Left renal cortex interstitium (tissue), 4 donors: ENCODE data around the gene FIBCD1. TPM values are rescaled to one million over a fixed set of nuclear protein-coding genes. Genes with fewer than 3 reads are reported as not detected.

ENCODE experiments used
- DNase-seq, 4 donors: peaks; one replicate each; pipeline ENCODE4 v3.0.0-alpha.2; 2013; ENCODE audit warnings: low read depth in 4 of 4, low spot score in 2 of 4, missing footprints in 1 of 4
- polyA plus RNA-seq, 4 donors: library from polyadenylated mRNA; unstranded; fragments of 120-200 nt; gene quantifications; one replicate each; pipeline ENCODE4 v1.2.1, GENCODE V29; 2013; ENCODE audit not compliant: insufficient read length in 4 of 4

The FIBCD1 gene
- polyA plus RNA-seq, 4 donors = 0.29 to 0.54 (median 0.38) TPM

DNA sequence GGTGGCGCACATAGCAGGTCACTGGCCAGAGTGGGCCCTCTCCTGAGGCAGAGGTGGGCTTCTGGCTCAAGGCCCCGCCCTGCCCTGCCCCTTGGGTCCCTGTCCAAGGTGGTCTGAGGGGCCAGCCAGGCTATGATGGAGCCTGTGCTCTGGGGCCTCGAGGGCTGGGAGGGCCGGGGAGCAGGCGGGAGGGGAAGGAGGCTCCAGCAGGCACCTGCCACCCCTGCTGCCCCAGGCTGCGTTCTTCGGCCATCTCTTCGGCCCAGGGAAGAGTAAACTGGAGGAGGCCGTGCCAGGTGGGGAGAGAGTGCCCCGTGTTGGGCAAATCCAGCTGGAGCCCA, 14.6 kb downstream of the FIBCD1 start:
- no peak for DNase-seq

- DNase-seq = no peak
Observed at GRCh38 chr9:130923611-130924447, 15.2 kb downstream of the FIBCD1 start.

GRCh38 chr9:130922893-130923610, 16.0 kb downstream of the FIBCD1 start:
- DNase-seq = no peak

DNA sequence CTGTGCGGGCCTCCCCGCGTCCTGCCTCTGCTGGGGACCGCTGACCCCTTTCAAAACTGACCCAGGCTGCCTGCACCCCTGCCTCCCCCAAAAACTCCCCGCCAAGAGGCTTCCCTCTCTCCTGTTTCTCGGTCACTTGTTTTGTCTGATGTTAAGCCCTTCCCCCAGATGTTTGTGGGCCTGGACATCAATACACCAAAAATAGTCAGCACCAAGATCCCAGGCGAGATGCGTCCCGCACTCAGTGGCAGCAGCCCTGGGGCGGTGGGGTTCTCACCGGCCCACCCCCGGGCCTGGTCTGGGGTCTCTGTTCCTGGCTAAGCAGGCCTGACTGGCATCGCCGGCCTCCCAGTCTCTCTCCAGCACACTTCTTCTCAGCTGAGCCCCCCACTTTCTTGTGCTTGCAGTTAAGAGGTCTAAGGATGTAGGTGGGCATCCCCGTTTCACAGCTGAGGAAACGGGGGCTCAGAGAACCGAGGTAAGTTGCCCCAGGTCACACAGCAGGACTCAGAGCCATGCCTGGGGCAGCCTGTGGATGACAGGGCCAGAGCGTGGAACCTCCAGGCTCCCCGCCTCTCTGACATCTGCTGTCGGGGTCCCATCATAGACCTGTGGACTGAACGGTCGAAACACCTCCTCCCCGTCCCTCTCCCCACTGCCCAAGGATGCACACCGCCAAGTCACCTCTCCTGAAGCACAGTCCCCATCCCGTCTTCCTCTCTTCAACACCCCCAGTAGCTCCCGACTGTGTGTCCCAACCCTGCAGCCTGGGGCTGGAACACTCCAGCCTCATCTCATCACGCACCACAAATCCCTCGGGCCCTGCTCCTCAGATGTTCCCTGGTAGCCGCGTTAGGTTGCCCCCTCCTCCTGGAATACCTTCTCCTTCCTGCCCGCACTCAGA, 16.8 kb downstream of the FIBCD1 start:
- no peak for DNase-seq

DNA sequence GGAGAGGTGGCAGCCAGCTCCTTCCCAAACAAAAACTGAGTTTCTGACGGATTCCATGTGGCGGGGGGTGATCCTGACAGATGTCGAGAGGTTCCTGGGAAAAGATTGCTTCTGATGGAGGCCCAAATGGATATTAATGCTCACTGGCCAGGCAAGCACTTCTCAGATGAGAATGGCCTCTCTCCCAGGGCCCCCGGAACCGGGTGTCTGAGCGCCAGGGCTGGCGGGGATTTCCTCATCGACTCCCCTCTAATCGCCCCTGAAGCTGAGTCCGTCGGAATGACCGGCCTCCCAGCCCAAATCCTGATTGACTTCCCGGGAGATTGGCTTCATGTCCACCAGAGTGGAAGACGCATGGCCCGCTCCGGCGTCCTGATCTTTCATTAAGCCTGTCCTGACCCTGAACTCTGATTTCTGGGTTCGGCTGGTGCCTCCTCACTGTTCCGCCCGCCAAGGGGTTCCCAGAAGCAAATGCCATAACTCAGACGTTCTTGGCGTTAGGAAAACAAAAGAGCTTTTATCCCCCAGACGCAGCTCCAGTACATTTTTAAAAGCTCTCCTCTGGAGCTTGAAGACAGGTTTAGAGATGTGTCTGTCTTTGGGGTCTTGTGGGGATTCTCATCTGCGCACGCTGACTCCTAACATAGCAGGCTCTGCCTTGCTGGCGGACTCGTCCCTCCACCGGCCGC, 17.6 kb downstream of the FIBCD1 start:
- DNase-seq = no peak

DNA sequence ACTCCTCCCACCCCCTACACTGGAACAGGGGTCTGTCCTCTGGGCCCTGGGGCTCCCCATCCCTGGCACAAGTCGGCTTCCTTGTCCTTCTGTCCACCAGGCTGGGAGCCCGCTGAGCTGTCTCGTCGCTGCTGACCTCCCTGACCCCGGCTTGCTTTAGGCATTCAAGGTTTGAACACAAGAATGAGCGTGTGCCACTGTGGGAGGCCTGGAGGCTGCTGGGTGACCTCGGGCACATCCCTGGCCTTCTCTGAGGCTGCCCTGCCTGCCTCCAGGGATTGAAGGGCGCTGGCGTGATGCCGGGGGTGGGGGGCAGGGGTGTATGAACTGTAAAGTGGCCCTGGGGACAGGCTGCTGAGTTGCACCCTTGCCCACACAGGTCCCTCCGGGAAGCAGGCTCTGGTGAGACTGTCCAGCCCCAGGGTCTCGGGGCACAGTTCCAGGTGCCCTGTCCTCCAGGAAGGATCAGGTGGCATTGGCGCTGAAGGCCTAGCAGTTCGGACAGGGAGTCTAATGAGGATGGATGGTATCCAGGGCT, 18.2 kb downstream of the FIBCD1 start:
- DNase-seq = no peak

DNA sequence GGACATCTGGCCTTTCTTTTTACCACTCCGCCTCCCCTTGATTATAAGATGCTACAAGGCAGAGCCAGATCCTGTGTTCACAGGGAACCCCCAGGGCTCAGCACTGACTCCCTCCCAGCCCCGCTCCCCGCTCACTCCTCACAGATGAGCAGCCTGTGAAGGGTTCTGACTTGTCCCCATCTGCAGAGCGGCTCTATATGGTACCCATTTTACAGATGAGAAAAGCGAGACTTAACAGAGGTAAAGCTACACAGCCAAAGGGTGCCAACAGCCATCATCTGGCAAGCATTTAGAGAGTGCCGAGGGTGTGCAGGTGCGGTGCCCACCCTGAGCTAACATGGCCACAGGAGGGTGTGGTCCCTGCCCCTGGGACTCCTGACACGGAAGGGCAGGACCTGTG, 18.8 kb downstream of the FIBCD1 start:
- no peak for DNase-seq

DNA sequence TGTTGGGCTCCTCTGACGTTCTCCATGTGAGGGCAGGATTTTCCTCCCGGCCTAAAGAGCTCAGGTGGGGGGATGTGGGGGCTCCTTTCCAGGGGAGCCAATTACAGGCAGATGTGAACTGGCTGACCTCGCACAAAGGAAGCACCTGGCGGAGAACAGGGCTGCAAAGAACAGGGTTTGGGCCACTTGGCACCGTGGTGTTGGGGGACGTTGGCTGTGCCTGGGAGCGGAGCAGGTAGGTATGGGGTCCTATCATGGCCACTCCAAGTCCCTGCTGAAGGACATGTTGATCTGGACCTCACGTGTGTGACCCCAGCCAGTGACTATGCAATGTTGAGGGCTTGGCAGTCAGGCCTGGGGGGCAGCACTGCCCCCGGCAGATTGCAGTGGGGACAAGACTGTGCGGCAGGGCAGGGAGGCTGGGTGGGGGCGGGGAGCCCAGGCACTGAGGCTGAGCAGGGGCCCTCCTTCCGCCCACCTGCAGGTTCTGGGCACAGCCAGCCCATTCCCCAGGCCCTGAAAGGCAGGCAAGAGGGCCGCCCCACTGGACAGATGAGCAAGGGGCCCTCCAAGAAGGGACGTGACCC, 19.4 kb downstream of the FIBCD1 start:
- no peak for DNase-seq

- no peak for DNase-seq
Observed at GRCh38 chr9:130918826-130919558, 20.1 kb downstream of the FIBCD1 start.

DNA sequence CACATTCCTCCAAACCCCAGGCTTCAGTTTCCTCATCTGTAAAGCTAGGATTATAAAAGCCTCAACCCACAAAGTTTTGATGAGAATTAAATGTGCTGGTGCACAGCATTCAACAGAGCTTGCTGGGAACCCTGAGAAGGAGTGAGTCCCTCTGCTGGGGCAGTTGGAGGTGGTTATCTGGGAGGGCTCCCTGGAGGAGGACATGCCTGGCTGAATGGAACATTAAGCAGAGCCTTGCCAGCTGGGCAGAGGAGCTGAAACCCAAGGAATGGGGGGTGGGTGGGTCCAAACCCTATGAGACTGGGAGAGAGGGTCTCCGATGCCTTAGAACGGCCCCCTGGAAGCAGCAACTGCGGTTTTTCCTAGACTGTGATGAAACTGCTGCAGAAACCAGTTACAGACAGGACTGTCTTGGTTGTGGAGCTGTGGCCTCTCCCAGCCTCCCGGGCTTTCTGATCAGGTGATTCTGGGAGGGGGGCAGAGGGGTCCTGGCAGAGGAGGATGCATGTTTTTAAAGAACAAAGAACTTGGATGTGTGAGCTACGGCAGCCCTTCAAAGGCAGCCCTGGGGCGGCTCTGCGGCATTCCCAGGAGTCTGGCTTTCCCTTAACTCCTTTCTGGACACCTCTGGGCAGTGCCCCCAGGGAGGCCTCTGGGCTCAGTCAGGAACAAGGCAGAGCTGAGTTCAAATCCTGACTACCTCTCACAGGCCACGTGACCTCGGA, 20.8 kb downstream of the FIBCD1 start:
- DNase-seq = no peak

GRCh38 chr9:130917168-130917960, 21.7 kb downstream of the FIBCD1 start:
- no peak for DNase-seq

DNA sequence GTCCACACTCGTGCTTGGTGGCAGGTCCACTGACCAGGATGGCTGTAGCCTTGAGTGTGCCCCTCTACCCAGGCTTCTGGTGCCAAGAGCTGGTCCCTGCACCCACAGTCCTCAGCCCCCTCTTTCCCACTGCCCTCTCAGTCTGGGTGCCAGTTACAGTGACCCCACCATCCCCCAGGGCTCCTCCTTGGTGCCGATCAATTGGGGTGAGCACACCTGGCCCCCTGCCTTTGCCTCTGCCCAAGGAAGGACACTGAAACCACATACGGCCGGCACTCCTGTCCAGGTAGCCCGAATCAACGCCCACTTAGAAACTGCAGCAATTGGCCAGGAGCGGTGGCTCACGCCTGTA, 24.0 kb downstream of the FIBCD1 start:
- no peak for DNase-seq

- DNase-seq = no peak
Observed at GRCh38 chr9:130914417-130915095, 24.5 kb downstream of the FIBCD1 start.

GRCh38 chr9:130913599-130914416, 25.2 kb downstream of the FIBCD1 start:
- no peak for DNase-seq

DNA sequence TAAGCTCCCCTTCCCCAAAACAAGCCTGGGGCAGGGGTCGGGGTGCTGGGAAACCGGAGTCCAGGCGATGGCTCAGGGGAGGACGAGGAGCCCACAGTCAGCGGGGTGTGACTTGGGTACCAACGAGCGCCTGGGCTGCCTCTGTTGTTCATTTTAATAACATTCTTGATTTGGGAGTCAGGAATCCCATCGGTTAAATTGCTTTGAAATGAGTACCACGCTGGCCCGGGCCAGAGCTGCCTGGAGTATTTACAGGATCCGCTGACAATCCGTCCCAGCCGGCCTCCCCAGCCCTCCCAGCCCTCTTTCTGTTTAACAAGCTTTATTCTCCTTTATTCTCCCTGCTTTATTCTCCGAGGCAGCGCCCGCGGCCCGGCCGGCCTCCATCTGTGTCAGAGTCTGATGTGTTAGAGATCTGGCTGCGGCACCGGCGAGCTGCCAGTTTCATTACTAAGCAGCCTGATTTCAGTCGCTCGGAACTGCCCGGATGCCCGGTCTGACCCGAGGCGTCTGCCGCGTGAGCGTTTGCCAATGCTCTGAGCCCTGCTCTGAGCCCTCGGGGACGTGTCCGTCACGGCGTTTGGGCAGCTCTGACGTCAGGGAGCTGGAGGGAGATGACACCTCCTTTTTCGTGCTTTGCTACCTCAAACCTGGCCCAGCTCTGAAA, 26.0 kb downstream of the FIBCD1 start:
- DNase-seq = peak in 1 of 4 donors; percentile 59
